Activated T-cell treated with anti-CD3 and anti-CD28 coated beads for 4 hours (primary cell): ENCODE measurements around the gene SLC25A31.

Experiments used
- DNase-seq: peaks from one replicate; pipeline ENCODE4 v3.0.0-alpha.2; 2020

SLC25A31 gene

DNA sequence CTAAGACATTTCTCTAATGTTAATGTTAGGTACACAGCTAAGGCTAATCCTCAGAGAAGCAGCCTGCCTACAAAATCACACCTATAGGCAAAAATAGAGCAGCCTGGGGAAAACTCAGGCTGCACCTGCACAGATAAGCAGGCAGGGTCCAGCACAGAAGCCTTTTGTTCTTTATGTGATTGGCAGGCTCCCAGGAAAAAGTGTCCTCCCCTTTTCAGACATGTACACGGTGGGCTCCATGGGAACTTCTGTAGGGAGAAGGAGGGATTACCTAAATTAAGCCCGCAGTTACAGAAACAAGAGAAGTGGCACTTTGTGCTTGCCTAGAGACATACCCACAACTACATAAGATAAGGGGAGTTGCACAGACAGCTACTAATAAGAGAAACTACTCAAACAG lies 47.9 kb downstream of the SLC25A31 start:
- DNase-seq, result no peak

GRCh38 chr4:127780598-127780997 lies 50.4 kb downstream of the SLC25A31 start:
- no peak for DNase-seq

DNA sequence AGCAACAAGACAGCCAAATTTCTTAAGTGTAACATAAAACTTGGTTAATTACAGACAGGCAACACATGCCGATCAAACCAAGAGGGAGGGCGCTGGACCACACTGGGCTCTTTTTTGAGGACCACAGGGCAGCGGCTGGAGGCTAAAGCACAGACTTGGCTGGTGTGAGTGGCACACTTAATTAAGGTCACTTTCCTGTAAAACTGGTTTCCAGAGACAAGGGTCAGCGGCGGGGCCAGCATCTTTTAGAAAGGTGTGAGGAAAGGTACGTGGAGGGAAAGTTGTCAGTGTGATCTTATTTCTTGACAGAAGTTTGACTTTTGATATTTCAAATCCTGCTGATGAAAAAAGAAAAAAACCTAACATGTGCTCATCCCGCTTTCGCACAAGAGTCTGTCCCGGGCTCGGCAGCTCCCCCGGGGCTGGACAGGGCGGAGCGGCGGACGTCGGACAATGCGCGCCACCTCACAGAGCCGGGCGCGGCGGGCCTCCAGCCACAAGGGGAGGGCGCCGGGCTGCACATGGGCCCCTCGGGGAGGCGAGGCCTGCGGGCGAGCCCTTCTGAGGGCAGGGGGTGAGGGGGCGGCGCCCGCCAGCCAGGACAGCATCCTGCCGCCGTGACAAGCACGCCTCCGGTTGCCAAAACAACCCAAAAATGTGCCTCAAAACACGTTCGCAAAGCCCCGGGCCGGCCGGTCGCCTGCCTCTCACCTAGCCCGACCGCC lies 51.3 kb downstream of the SLC25A31 start:
- DNase-seq, result no peak

DNA sequence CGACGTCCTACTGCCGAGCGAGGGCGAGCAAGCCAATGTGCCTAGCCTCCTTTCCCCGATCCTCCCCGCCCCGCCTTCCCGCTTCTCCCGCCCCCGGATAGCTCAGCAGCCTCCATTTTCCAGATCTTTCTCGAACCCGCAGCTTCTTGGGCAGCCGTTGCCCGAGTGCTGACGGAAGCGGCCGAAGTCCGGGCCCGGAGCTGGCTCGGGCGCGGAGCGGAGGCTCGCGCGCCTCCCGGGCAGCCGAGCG lies 51.8 kb downstream of the SLC25A31 start:
- no peak for DNase-seq

GRCh38 chr4:127782275-127783025 lies 52.2 kb downstream of the SLC25A31 start, which contains the start of gene HSPA4L:
Gene HSPA4L (plus strand): TSS chr4:127782322. CDS start chr4:127782551, 229 bp downstream.
- DNase-seq, result no peak

GRCh38 chr4:127783026-127783769 lies 53.0 kb downstream of the SLC25A31 start:
- DNase-seq, result no peak

DNA sequence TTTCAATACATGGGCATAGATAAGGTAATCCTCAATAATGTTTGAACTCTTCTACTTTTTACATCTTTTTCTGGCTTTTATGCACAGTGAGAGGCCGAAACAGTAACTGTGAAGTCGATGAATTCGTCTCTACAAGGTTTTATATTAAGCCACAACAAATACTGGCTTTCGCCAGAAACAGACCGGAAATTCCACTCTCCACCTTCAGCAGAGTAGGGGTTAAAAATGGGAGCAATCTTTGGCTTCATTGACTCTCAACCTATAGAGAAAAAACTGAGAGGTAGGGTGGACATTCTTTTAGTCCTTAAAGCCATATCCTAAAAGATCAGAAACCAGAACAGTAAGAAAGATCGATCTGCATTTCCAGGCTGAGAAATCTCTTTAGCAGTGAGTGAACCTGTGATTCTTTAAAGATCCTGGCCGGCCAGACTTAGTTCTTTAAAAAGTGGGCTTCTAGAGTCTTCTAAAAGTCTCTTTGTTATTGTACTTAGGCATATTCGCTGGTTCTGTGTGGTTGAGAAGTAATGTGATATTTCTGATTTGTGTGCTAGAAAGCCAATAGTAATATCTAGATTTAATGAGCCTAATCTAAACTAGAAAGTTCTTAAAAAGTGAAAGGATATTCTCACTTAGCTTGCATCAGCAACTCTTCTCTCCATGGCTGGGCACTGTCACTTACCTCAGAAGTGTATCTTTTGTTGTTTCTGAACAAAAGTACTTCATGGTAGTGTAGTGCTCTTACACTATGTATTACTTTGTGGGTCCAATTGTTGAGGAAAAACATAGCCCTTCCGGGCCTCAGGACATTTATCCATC lies 54.0 kb downstream of the SLC25A31 start:
- no peak for DNase-seq

- no peak for DNase-seq
These were observed 58.3 kb downstream of the SLC25A31 start for GRCh38 chr4:127788517-127788916.

- DNase-seq, result no peak
These were observed 61.2 kb downstream of the SLC25A31 start for GRCh38 chr4:127791391-127791790.

- DNase-seq, result no peak
These were observed 63.3 kb downstream of the SLC25A31 start for GRCh38 chr4:127793528-127793927.

DNA sequence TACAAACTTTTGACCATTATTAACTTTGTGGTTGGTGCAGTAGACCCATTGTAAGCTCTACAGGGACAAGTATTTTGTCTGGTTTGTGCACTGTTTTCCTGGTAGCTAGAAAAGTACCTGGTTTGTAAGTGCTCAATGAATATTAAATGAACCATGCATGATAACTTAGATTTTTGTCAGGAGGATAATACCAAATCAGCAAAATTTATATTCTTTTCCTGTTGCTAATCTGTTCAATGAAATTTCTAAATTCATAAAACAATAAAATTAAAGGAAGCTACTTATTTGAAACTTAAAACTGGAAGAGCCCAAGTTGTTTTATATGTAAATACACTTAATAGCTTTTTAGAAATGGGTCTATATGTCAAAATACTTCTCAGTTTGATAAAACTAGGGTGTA lies 69.5 kb downstream of the SLC25A31 start:
- DNase-seq, result no peak

DNA sequence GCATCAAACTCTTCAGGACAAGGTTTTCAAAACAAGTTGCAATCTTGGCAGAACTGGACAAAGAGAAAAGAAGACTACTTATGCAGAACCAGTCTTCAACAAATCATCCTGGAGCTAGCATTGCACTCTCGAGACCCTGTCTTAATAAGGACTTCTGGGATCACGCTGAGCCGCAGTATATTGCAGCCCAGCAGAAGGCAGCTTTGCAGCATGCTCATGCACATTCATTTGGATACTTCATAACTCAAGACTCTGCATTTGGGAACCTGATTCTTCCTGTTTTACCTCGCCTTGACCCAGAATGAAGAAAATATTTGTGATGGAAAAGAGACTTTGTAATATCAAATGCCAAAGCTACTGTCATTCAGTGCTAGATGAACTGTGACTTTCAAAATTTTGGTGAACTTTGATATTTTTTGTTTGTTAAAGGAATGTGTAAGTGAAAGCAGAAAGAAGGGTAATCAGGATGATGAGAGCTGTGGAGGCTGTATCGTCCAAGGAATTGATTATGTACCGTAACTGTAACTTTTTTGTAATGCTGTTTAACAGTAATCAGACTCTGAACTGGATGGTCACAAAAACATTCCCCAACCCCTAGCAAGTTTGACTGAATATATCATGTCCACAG lies 79.1 kb downstream of the SLC25A31 start:
- no peak for DNase-seq

GRCh38 chr4:127810551-127810950 lies 80.4 kb downstream of the SLC25A31 start:
- no peak for DNase-seq

DNA sequence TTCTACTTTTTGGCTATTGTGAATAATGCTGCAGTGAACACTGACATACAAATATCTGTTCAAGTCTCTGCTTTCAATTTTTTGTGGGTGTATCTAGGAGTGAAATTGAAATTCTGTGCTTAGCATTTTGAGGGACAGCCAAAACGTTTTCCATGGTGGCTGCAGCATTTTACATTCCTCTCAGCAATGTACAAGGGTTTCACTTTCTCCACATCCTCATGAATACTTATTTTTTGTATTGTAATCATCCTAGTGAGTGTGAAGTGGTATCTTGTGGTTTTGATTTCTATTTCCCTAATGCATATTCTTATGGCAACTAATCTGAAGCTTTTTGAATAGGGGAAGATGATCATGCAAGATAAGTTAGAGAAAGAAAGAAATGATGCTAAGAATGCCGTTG lies 92.2 kb downstream of the SLC25A31 start:
- DNase-seq, result no peak
